CD4-positive, alpha-beta T cell treated with Interferon gamma for 1 hour (primary cell): ENCODE measurements around the gene CCDC78.
A peak's percentile ranks its signal among the peaks of the same experiment; 100 is the strongest.

ENCODE experiments used
- DNase-seq: peaks from one replicate; pipeline ENCODE4 v3.0.0-alpha.2; 2020

Gene CCDC78

GRCh38 chr16:726438-727290 lies at the start of gene CCDC78, which contains the start of gene HAGHL:
TSS of gene CCDC78 (minus strand) at chr16:726443. CDS start at chr16:726367, 76 bp downstream.
TSS of gene HAGHL (plus strand) at chr16:727106. CDS start at chr16:727510, 404 bp downstream.
- DNase-seq: peak; percentile 64

GRCh38 chr16:775236-775796 lies 49.1 kb upstream of the CCDC78 start:
- no peak for DNase-seq

GRCh38 chr16:774086-775001 lies 48.1 kb upstream of the CCDC78 start:
- no peak for DNase-seq

- DNase-seq: no peak
These were observed 46.7 kb upstream of the CCDC78 start for GRCh38 chr16:772959-773358.

GRCh38 chr16:770411-770810 lies 44.2 kb upstream of the CCDC78 start:
- no peak for DNase-seq

GRCh38 chr16:769934-770333 lies 43.7 kb upstream of the CCDC78 start:
- no peak for DNase-seq

- no peak for DNase-seq
These were observed 43.0 kb upstream of the CCDC78 start for GRCh38 chr16:769184-769784.

- DNase-seq: no peak
These were observed 42.2 kb upstream of the CCDC78 start for GRCh38 chr16:768428-768827.

GRCh38 chr16:767743-768235 lies 41.5 kb upstream of the CCDC78 start:
- no peak for DNase-seq

- no peak for DNase-seq
These were observed 40.8 kb upstream of the CCDC78 start for GRCh38 chr16:766820-767640.

GRCh38 chr16:766008-766819 lies 40.0 kb upstream of the CCDC78 start:
- no peak for DNase-seq

- DNase-seq: no peak
These were observed 39.2 kb upstream of the CCDC78 start for GRCh38 chr16:765488-765865.

GRCh38 chr16:764848-765487 lies 38.7 kb upstream of the CCDC78 start:
- no peak for DNase-seq

- no peak for DNase-seq
These were observed 38.0 kb upstream of the CCDC78 start for GRCh38 chr16:764184-764750.

GRCh38 chr16:763369-764183 lies 37.3 kb upstream of the CCDC78 start:
- no peak for DNase-seq

- DNase-seq: no peak
These were observed 36.5 kb upstream of the CCDC78 start for GRCh38 chr16:762595-763268.

- no peak for DNase-seq
These were observed 35.6 kb upstream of the CCDC78 start for GRCh38 chr16:761625-762513.
